Endothelial cell (in vitro differentiated cells): ENCODE data around the gene FBXO24. TPM values are rescaled to one million over a fixed set of nuclear protein-coding genes. Genes with fewer than 3 reads are reported as not detected.

Source experiments
- DNase-seq: peaks from one replicate; pipeline ENCODE4 v3.0.0; 2021; ENCODE audit warnings: low spot score
- H3K27ac Mint-ChIP-seq: one replicate; pipeline ENCODE4 v1.8.0; 2021; ENCODE audit warnings: mixed read lengths, inconsistent platforms; ENCODE audit not compliant: unreplicated experiment
- H3K27me3 Mint-ChIP-seq: one replicate; pipeline ENCODE4 v1.8.0; 2021; ENCODE audit warnings: mild to moderate bottlenecking, moderate library complexity, mixed read lengths, inconsistent platforms; ENCODE audit not compliant: unreplicated experiment
- H3K36me3 Mint-ChIP-seq: one replicate; pipeline ENCODE4 v1.8.0; 2021; ENCODE audit warnings: mild to moderate bottlenecking, low read depth, mixed read lengths, inconsistent platforms; ENCODE audit not compliant: unreplicated experiment
- H3K4me1 Mint-ChIP-seq: one replicate; pipeline ENCODE4 v1.8.0; 2021; ENCODE audit warnings: mild to moderate bottlenecking, mixed read lengths, inconsistent platforms; ENCODE audit not compliant: unreplicated experiment
- H3K4me3 Mint-ChIP-seq: one replicate; pipeline ENCODE4 v1.8.0; 2021; ENCODE audit warnings: mild to moderate bottlenecking, mixed read lengths, inconsistent platforms; ENCODE audit not compliant: unreplicated experiment
- H3K9me3 Mint-ChIP-seq: one replicate; pipeline ENCODE4 v1.8.0; 2021; ENCODE audit warnings: mixed read lengths, inconsistent platforms; ENCODE audit not compliant: unreplicated experiment
- CTCF ChIP-seq: fragments of 200-600 bp; sonication (generic); IDR thresholded peaks from one replicate; pipeline ENCODE4 v1.5.0; 2021; ENCODE audit warnings: antibody characterized with exemption; ENCODE audit not compliant: unreplicated experiment
- total RNA-seq: library from RNA; stranded (reverse); fragmentation: NEBNext Ultra II Directional; extraction: Animal tissue kit (Norgen Biotek cat#: 25700); gene quantifications from one replicate; pipeline ENCODE4 v1.2.1, GENCODE V29; 2021; ENCODE audit not compliant: unreplicated experiment

The FBXO24 gene
- total RNA-seq, 1 donor from 2014 or later = 1.3 TPM

- Mint-ChIP-seq H3K36me3 (peaks cover 6% of the 10 kb centered on the region), H3K4me3 (peak overlapping the region; percentile 78), H3K27me3 (peaks cover 23% of the 10 kb centered on the region), H3K4me1 (peaks cover 35% of the 10 kb centered on the region), H3K27ac (no peak overlapping the region), H3K9me3 (no peaks in the 10 kb centered on the region)
- peak; percentile 25 for TF ChIP-seq CTCF
- no peak for DNase-seq
These were observed 2.3 kb downstream of the FBXO24 start for GRCh38 chr7:100588438-100588837.

DNA sequence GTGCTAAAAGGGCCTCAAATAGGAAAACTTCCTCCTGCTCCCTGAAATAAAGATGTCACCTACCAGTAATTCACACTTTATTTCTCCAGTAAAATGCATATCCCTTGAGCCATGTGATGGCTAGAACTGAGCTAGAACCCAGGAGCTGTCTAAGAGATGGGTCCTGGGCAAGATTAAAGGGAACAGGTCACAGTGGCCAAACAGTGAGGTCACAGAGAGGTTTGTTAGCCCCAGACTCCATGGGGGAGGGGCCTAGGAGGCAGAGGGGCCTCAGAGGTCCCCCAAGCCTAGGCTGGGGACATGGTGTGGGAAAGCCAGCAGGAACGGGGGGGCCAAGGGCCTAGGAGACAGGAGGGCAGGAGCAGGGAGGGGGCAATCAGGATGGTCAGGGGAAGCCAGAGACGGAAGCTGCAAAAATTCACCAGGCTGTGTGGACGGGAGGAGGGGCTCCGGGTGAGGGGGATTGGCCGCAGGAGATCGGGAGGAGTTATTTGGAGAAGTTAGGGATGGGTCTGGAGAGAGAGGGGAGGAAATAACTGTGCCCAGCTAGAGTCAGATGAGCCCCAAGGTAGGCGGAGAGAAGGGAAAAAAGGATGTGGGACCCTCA is 3.3 kb downstream of the FBXO24 start:
- H3K27me3 Mint-ChIP-seq = peaks cover 16% of the 10 kb centered on the region

GRCh38 chr7:100590077-100590737 is 4.1 kb downstream of the FBXO24 start:
- Mint-ChIP-seq H3K36me3 (peaks cover 3% of the 10 kb centered on the region), H3K9me3 (no peaks in the 10 kb centered on the region), H3K4me1 (peaks cover 24% of the 10 kb centered on the region), H3K27me3 (peaks cover 16% of the 10 kb centered on the region), H3K27ac (no peak overlapping the region), H3K4me3 (peak overlapping the region; percentile 78)
- no peak for TF ChIP-seq CTCF
- DNase-seq = no peak

More for the DNA sequence above, 3.3 kb downstream of the FBXO24 start:
- no peak for DNase-seq
- Mint-ChIP-seq H3K27ac (no peak overlapping the region), H3K4me3 (no peak overlapping the region), H3K4me1 (peaks cover 29% of the 10 kb centered on the region), H3K9me3 (no peaks in the 10 kb centered on the region), H3K36me3 (peaks cover 6% of the 10 kb centered on the region)
- TF ChIP-seq CTCF = no peak

- H3K27ac Mint-ChIP-seq = no peak overlapping the region
- no peak for TF ChIP-seq CTCF
- peaks cover 13% of the 10 kb centered on the region for H3K27me3 Mint-ChIP-seq
These were observed 5.5 kb downstream of the FBXO24 start for GRCh38 chr7:100591596-100591995.

DNA sequence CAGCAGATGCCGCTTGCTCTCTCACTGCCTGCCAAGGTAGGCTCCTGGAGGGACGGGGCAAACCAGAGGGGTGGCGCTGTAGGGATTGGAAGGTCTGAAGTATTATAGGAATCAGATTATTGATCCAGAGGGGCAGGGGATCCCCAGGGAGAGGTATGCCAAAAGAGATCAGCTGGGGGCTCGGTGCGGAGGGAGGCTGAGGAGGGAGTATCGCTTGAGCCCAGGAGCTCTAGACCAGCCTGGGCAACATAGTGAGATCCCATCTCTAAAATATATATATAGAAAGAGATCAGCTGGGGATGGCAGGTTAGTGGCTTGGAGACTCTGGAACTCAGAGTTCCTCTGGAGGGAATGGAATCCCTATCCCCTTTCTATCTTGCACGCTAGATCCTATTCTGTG is 9.1 kb downstream of the FBXO24 start:
- H3K4me3 Mint-ChIP-seq = no peak overlapping the region
- H3K4me1 Mint-ChIP-seq = peaks cover 4% of the 10 kb centered on the region
- H3K36me3 Mint-ChIP-seq = no peaks in the 10 kb centered on the region
- H3K27ac Mint-ChIP-seq = no peak overlapping the region
- DNase-seq = no peak
- TF ChIP-seq CTCF = no peak
- H3K27me3 Mint-ChIP-seq = peaks cover 6% of the 10 kb centered on the region
- H3K9me3 Mint-ChIP-seq = no peaks in the 10 kb centered on the region

More at GRCh38 chr7:100591596-100591995, 5.5 kb downstream of the FBXO24 start:
- Mint-ChIP-seq H3K36me3 (no peaks in the 10 kb centered on the region), H3K4me3 (no peak overlapping the region), H3K9me3 (no peaks in the 10 kb centered on the region), H3K4me1 (peaks cover 21% of the 10 kb centered on the region)
- no peak for DNase-seq
